Stimulated activated CD4-positive, alpha-beta T cell treated with anti-CD3 and anti-CD28 coated beads, TNF-alpha, amount 100 ng/mL, for 48 hours (primary cell): ENCODE data around the gene TGFBR1.

Experiments used
- DNase-seq, 3 donors: peaks; one replicate each; pipeline ENCODE4 v3.0.0-alpha.2; 2020; ENCODE audit warnings: low read depth in 3 of 3

The TGFBR1 gene

GRCh38 chr9:99104459-99105151 lies at the start of gene TGFBR1:
TSS of gene TGFBR1 (plus strand) at chr9:99105113. CDS start at chr9:99105206, 93 bp downstream.
- peak; percentile 81 to 89 (median 81) for DNase-seq

GRCh38 chr9:99055384-99055783 lies 49.5 kb upstream of the TGFBR1 start:
- no peak for DNase-seq

- no peak for DNase-seq
Observed at GRCh38 chr9:99056186-99056585, 48.7 kb upstream of the TGFBR1 start.

- peak in 1 of 3 donors; percentile 22 for DNase-seq
Observed at GRCh38 chr9:99056886-99057664, 47.8 kb upstream of the TGFBR1 start.

- peak; percentile 30 to 53 (median 50) for DNase-seq
Observed at GRCh38 chr9:99057665-99058625, 47.0 kb upstream of the TGFBR1 start.

- DNase-seq = no peak
Observed at GRCh38 chr9:99058964-99059921, 45.7 kb upstream of the TGFBR1 start.

GRCh38 chr9:99060621-99061020 lies 44.3 kb upstream of the TGFBR1 start:
- no peak for DNase-seq

- no peak for DNase-seq
Observed at GRCh38 chr9:99062549-99062948, 42.4 kb upstream of the TGFBR1 start.

GRCh38 chr9:99063522-99063921 lies 41.4 kb upstream of the TGFBR1 start:
- no peak for DNase-seq

GRCh38 chr9:99066571-99066970 lies 38.3 kb upstream of the TGFBR1 start:
- DNase-seq = no peak

GRCh38 chr9:99069075-99069474 lies 35.8 kb upstream of the TGFBR1 start:
- DNase-seq = no peak

- DNase-seq = no peak
Observed at GRCh38 chr9:99069546-99069945, 35.4 kb upstream of the TGFBR1 start.

GRCh38 chr9:99070681-99071080 lies 34.2 kb upstream of the TGFBR1 start:
- no peak for DNase-seq

GRCh38 chr9:99071313-99072039 lies 33.4 kb upstream of the TGFBR1 start:
- no peak for DNase-seq

- DNase-seq = no peak
Observed at GRCh38 chr9:99072040-99072394, 32.9 kb upstream of the TGFBR1 start.

- DNase-seq = no peak
Observed at GRCh38 chr9:99073347-99073746, 31.6 kb upstream of the TGFBR1 start.

GRCh38 chr9:99073985-99074901 lies 30.7 kb upstream of the TGFBR1 start:
- DNase-seq = no peak

GRCh38 chr9:99074902-99075245 lies 30.0 kb upstream of the TGFBR1 start:
- no peak for DNase-seq

- no peak for DNase-seq
Observed at GRCh38 chr9:99075246-99075912, 29.5 kb upstream of the TGFBR1 start.
